GM10266 (cell line): ENCODE results near the gene PDLIM7.
A peak's percentile ranks its signal among the peaks of the same experiment; 100 is the strongest.

ENCODE experiments used
- DNase-seq: peaks from one replicate; pipeline ENCODE4 v3.0.0; 2012; ENCODE audit errors: extremely low spot score
- CTCF ChIP-seq: IDR thresholded peaks from 2 replicates; pipeline ENCODE4 v1.5.1; 2012; ENCODE audit warnings: mild to moderate bottlenecking, low read depth; ENCODE audit not compliant: control insufficient read depth, insufficient read depth; ENCODE audit errors: missing control alignments

Gene PDLIM7

GRCh38 chr5:177523711-177524538 lies 26.5 kb upstream of the PDLIM7 start:
- DNase-seq, result no peak
- TF ChIP-seq CTCF, result no peak

- DNase-seq, result no peak
- no peak for TF ChIP-seq CTCF
Measured at GRCh38 chr5:177520916-177521513, 23.6 kb upstream of the PDLIM7 start.

GRCh38 chr5:177520271-177520670 lies 22.9 kb upstream of the PDLIM7 start:
- DNase-seq, result no peak
- TF ChIP-seq CTCF, result no peak

GRCh38 chr5:177519463-177520235 lies 22.2 kb upstream of the PDLIM7 start:
- DNase-seq, result no peak
- TF ChIP-seq CTCF, result no peak

GRCh38 chr5:177516601-177517568 lies 19.5 kb upstream of the PDLIM7 start, which contains the start of gene DDX41:
TSS of gene DDX41 (minus strand) at chr5:177516961. CDS start at chr5:177516945, 16 bp downstream.
- DNase-seq, result peak; percentile 99
- TF ChIP-seq CTCF, result peak; percentile 8

- DNase-seq, result no peak
- no peak for TF ChIP-seq CTCF
Measured at GRCh38 chr5:177515580-177515979, 18.2 kb upstream of the PDLIM7 start.
